MG63 (cell line): ENCODE measurements around the gene IFNAR2. TPM values are rescaled to one million over a fixed set of nuclear protein-coding genes. Genes with fewer than 3 reads are reported as not detected.
A peak's percentile ranks its signal among the peaks of the same experiment; 100 is the strongest.

Experiments
- DNase-seq: peaks from one replicate; pipeline ENCODE4 v3.0.0-alpha.2; 2020
- H3K27me3 ChIP-seq: fragments of 250-450 bp; sonication (Bioruptor Pico); 2 replicates; pipeline ENCODE4 v1.5.1; 2020; ENCODE audit warnings: mild to moderate bottlenecking, moderate library complexity
- H3K36me3 ChIP-seq: fragments of 250-450 bp; sonication (Bioruptor Pico); 2 replicates; pipeline ENCODE4 v1.5.1; 2020; ENCODE audit warnings: mild to moderate bottlenecking, moderate library complexity
- H3K4me3 ChIP-seq: fragments of 250-450 bp; sonication (Bioruptor Pico); 2 replicates; pipeline ENCODE4 v1.5.1; 2020; ENCODE audit warnings: mild to moderate bottlenecking, moderate library complexity
- H3K9me3 ChIP-seq: fragments of 250-450 bp; sonication (Bioruptor Pico); 2 replicates; pipeline ENCODE4 v1.5.1; 2020; ENCODE audit warnings: mild to moderate bottlenecking, moderate library complexity
- total RNA-seq: library from RNA; depleted of rRNA; stranded (reverse); fragments of >200 nt; shearing (Covaris generic); gene quantifications from 2 replicates; pipeline ENCODE4 v1.2.3, GENCODE V29; 2014; ENCODE audit warnings: low replicate concordance; rRNA removed

Gene IFNAR2
- 2.6 and 5.8 TPM in 2 replicates for total RNA-seq

DNA sequence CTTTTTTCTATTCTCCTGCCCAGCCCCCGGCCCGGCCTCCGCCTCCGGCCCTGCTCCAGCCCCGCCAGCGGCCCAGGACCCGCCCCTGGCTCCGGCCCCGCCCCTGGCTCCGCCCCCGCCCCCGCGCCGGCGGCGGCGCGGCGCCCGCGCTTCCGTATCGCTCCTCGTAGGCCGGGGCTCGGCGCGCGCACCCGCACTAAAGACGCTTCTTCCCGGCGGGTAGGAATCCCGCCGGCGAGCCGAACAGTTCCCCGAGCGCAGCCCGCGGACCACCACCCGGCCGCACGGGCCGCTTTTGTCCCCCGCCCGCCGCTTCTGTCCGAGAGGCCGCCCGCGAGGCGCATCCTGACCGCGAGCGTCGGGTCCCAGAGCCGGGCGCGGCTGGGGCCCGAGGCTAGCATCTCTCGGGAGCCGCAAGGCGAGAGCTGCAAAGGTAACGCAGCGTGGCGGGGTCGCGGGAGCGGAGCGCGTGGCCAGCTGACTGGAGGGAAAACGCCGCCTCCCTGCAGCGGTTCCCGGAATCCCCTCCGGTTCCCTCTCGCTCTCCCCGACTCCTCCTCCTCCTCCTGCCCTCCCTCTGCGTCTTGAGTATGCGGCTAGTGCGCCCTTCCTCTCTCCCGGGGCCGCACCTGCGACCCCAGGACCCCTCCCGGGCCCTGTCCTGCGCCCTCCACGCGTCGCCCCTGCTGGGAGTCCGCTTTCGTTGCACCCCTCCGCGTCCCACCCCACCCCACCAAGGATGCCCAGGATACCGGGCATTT, at the start of gene IFNAR2:
Gene IFNAR2 (plus strand): TSS at position 155 of the 761 bp plus-strand sequence. CDS start 11,985 bp downstream, outside the sequence.
- Histone ChIP-seq H3K36me3 (no peaks in the 10 kb centered on the region), H3K9me3 (no peaks in the 10 kb centered on the region), H3K27me3 (no peaks in the 10 kb centered on the region), H3K4me3 (peak within 1 kb of the TSS; percentile 92)
- DNase-seq: peak; percentile 76

GRCh38 chr21:33185852-33186251, 43.9 kb upstream of the IFNAR2 start:
- Histone ChIP-seq H3K36me3 (no peaks in the 10 kb centered on the region), H3K4me3 (no peak overlapping the region), H3K27me3 (peaks cover 17% of the 10 kb centered on the region), H3K9me3 (no peaks in the 10 kb centered on the region)
- no peak for DNase-seq

- no peaks in the 10 kb centered on the region for H3K36me3 ChIP-seq
- no peak for DNase-seq
- no peak overlapping the region for H3K4me3 ChIP-seq
- no peaks in the 10 kb centered on the region for H3K9me3 ChIP-seq
- peaks cover 19% of the 10 kb centered on the region for H3K27me3 ChIP-seq
Observed at GRCh38 chr21:33187276-33187675, 42.5 kb upstream of the IFNAR2 start.

- H3K4me3 ChIP-seq: no peak overlapping the region
- H3K36me3 ChIP-seq: no peaks in the 10 kb centered on the region
- no peak for DNase-seq
- no peaks in the 10 kb centered on the region for H3K9me3 ChIP-seq
- peaks cover 19% of the 10 kb centered on the region for H3K27me3 ChIP-seq
Observed at GRCh38 chr21:33189237-33189636, 40.5 kb upstream of the IFNAR2 start.

GRCh38 chr21:33189824-33190223, 39.9 kb upstream of the IFNAR2 start:
- peaks cover 19% of the 10 kb centered on the region for H3K27me3 ChIP-seq

DNA sequence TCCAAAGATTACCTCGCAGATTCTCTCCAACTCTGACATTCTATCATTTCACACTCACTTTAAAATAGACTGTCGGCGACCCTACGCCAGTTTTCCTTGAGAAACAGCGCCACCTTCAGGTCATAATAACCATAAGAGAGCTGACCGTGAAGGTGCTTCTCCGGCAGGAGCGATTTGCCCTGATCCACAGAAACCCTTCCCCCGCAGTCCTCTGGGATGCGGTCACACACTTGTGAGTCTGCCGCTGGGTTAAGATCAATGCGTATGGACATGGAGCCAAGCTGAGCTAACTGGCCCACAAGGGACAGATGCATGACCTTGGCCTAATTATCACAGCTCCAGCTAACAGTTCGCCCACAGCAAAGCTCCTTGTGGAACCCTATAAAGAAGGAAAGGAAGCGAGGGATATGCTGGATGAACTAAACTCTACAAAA, 32.8 kb upstream of the IFNAR2 start:
- Histone ChIP-seq H3K9me3 (no peaks in the 10 kb centered on the region), H3K36me3 (no peaks in the 10 kb centered on the region), H3K27me3 (0 out of 2 replicates have a peak, but pooled peaks cover 3% of the 10 kb centered on the region), H3K4me3 (no peak overlapping the region)
- peak; percentile 40 for DNase-seq

More at GRCh38 chr21:33189824-33190223, 39.9 kb upstream of the IFNAR2 start:
- Histone ChIP-seq H3K9me3 (no peaks in the 10 kb centered on the region), H3K4me3 (no peak overlapping the region), H3K36me3 (no peaks in the 10 kb centered on the region)
- DNase-seq: no peak

DNA sequence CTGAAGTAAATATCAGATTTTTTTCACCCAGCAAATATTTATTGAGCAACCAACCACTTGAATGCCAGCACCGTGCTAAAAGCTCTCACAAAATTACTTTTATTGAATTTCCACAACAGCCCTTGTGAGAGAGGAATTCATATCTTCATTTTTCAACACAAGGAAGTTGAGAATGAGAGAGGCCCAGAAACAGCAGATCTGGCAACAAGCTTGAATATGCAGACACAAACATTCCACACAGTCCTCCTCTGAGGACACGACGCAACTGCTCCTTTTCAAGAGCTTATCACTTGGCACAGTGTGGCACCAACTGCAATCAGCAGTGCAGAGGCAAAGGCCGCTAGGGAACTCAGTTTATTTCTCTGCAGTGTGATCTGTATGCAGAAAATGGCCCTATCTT, 32.2 kb upstream of the IFNAR2 start:
- H3K27me3 ChIP-seq: no peaks in the 10 kb centered on the region
- no peak for DNase-seq
- no peaks in the 10 kb centered on the region for H3K9me3 ChIP-seq
- no peak overlapping the region for H3K4me3 ChIP-seq
- H3K36me3 ChIP-seq: no peaks in the 10 kb centered on the region

DNA sequence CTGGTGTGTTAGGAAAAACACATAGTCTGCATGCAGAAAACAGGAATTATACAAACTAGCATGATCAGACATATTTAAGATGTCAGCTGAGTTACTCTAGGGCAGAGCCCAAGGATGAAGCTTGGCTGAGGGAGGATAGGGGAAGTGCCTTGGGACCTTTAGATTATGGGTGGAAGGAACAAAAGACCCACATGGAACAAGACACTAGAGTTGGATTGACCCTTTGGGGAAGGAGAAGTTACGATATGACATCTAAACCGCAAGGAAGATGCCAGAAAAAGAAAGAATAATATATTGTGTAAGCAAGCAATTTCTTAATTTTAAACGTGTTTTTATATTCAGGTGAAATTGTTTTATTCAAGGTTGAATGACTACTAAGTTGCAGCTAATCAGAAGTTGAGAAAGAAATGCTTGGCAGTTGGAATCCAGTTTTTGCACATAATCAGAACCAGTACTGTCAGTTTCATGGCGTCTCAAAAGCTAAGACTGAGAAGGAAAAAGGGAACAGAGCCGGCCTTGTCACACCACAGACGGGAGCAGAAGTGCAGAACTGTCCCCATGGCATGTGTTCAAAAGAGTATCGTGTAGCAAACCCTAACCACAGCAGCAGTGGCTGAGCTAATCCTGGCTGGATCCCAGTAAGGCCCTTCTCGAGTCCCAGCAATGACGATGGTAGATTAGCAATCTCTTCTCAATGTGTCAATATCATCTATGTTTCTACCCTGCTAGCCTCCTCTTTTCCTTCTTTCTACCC, 31.2 kb upstream of the IFNAR2 start:
- no peaks in the 10 kb centered on the region for H3K36me3 ChIP-seq
- no peak for DNase-seq
- H3K27me3 ChIP-seq: no peaks in the 10 kb centered on the region
- H3K9me3 ChIP-seq: no peaks in the 10 kb centered on the region
- H3K4me3 ChIP-seq: no peak overlapping the region

- H3K9me3 ChIP-seq: no peaks in the 10 kb centered on the region
Observed at GRCh38 chr21:33199100-33199464, 30.7 kb upstream of the IFNAR2 start.

GRCh38 chr21:33199516-33200217, 30.1 kb upstream of the IFNAR2 start:
- Histone ChIP-seq H3K4me3 (no peak overlapping the region), H3K27me3 (no peaks in the 10 kb centered on the region), H3K9me3 (no peaks in the 10 kb centered on the region), H3K36me3 (no peaks in the 10 kb centered on the region)
- peak; percentile 67 for DNase-seq

More at GRCh38 chr21:33199100-33199464, 30.7 kb upstream of the IFNAR2 start:
- Histone ChIP-seq H3K4me3 (no peak overlapping the region), H3K27me3 (no peaks in the 10 kb centered on the region), H3K36me3 (no peaks in the 10 kb centered on the region)
- DNase-seq: no peak

DNA sequence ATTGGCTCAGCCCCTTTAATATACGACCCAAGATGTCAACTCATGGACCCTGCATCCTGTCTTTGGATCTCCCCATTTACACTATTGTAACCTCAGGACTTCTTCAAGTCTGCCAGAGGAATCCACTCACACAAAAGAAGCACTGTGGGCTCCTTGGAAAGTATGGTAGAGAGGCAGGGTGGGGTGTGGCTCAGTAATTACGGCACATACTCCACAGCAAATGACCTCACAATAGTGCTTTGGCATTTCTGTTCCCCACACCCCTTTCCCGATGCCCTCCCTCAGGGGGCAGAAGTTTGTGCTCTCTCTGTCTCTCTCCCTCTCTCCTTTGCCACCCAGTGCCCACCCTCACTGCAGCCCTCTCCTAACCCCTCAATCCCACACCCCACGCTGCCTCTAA, 27.8 kb upstream of the IFNAR2 start:
- DNase-seq: no peak
- no peak overlapping the region for H3K4me3 ChIP-seq
- H3K27me3 ChIP-seq: no peaks in the 10 kb centered on the region
- no peaks in the 10 kb centered on the region for H3K36me3 ChIP-seq
- no peaks in the 10 kb centered on the region for H3K9me3 ChIP-seq

DNA sequence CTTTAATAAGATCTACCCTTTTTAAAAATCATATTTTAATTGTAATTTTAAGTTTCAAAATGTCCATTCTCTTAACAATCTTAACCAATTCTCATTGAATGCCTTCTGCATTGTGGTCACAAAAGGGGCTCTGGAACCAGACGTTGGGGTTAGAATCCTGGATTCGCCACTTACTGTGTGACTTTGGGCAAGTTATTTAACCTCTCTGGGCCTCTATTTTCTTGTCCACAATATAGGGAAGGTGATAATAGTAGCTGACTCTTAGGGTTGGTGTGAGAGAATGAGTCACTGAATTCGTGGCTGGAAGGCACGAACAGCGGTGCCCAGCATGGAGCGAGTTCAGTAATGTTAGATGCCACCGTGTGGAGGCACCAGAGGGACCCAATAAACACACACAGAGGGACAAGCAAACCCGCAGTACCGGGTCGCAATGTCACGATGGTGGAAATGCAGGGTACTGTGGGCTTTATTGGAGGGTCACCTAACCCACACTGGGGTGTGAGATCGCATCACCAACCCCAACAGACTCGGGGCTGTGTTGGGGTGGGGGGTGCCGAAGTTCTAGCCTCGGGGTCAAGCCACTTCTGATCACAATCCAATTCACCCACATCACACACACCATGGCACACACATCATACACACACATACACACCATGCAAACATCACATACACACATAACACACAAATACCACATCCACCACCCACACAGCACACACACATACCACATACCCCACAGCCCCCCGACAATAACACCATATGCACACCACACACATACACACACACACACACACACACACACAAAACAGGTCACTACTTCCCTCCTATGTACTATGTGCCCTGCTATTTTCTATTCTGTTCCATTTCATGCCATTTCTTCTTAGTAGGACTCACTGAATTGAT, 27.0 kb upstream of the IFNAR2 start:
- no peak for DNase-seq
- no peaks in the 10 kb centered on the region for H3K36me3 ChIP-seq
- no peak overlapping the region for H3K4me3 ChIP-seq
- H3K27me3 ChIP-seq: no peaks in the 10 kb centered on the region
- no peaks in the 10 kb centered on the region; the same call in 1 of the 2 replicates for H3K9me3 ChIP-seq

DNA sequence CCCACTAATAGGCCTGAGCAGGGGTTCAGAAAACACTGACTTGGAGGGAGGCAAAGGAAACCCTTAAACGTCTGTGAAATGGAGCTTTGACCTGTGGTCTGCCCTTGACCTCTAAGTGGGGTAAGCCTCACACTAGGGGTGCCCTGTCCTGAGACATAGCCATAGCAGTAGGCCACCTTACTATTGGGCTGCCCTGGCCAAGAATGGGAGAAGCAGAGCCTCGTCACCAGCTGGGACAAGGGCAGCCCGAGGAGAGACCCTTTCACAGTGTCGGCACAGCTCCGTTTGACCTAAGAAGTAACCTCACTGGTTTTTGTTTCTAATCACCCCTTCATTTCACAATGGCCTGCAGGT, 26.4 kb upstream of the IFNAR2 start:
- Histone ChIP-seq H3K4me3 (no peak overlapping the region), H3K9me3 (no peaks in the 10 kb centered on the region; the same call in 1 of the 2 replicates), H3K27me3 (no peaks in the 10 kb centered on the region), H3K36me3 (no peaks in the 10 kb centered on the region)
- no peak for DNase-seq

DNA sequence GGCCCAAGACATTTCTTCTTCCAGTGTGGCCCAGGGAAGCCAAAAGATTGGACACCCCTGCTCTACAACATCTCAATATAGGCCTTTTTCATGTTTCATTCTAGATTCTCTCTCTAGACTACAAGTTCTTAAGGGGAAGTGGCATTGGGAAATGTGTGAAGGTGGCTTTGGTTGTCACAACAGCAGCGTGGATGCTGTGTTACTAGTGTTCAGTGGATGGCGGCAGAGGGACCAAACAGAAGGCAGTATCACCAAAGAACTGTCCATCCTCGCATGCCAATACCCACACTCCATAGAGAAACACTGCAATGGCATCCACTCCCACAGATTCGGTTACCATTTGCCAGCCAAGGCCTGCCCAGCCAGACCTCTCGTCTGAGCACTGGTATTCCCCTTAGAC, 24.3 kb upstream of the IFNAR2 start:
- no peaks in the 10 kb centered on the region for H3K27me3 ChIP-seq
- no peak overlapping the region for H3K4me3 ChIP-seq
- no peaks in the 10 kb centered on the region for H3K36me3 ChIP-seq
- H3K9me3 ChIP-seq: peaks cover 2% of the 10 kb centered on the region; the same call in 1 of the 2 replicates
- no peak for DNase-seq

DNA sequence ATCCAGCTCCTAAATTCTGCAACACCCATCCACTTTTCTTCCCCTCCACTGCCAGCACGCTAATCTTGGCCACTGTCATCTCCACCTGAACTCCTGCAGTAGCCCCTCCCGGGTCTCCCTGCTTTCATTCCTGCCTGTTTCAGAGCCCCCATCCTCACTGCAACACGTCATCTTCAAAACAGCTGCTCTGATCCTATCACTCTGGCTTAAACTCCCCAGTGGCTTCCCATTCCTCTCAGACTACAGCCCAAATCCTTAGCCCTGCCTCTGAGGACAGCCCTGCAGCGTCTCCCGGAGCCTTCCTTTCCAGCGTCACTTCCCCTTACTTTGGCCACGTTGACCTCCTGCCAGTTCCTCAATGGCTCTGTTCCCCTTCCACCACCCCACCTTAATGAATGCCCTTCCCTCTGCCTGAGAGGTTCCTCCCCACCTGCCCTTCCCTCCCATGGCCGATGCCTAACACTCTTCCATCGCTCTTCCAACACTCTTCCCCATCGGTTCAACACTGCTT, 22.9 kb upstream of the IFNAR2 start:
- H3K27me3 ChIP-seq: no peaks in the 10 kb centered on the region
- no peaks in the 10 kb centered on the region for H3K36me3 ChIP-seq
- no peak for DNase-seq
- peaks cover 2% of the 10 kb centered on the region; the same call in 1 of the 2 replicates for H3K9me3 ChIP-seq
- no peak overlapping the region for H3K4me3 ChIP-seq
